Gastrocnemius medialis (tissue), 4 donors: ENCODE data around the gene UBIAD1.

Experiments used
- CTCF ChIP-seq, 5 experiments: fragments of 450-650 bp in 3 of 5; fragments of 200-600 bp in 2 of 5; sonication (generic) in 2 of 5; IDR thresholded peaks in 4 of 5; conservative IDR thresholded peaks in 1 of 5; 1 replicate in 4 of 5; 2 replicates in 1 of 5; pipeline ENCODE4 v1.5.1; 2016 to 2019; ENCODE audit warnings: antibody characterized with exemption in 5 of 5, mild to moderate bottlenecking in 3 of 5, moderate library complexity in 3 of 5
- POLR2A ChIP-seq, 2 donors: fragments of 450-650 bp; IDR thresholded peaks; one replicate each; pipeline ENCODE4 v1.6.1; 2017; ENCODE audit warnings: antibody characterized with exemption in 2 of 2, mild to moderate bottlenecking in 2 of 2, moderate library complexity in 2 of 2

- TF ChIP-seq CTCF (IDR thresholded peaks at IDR 0.05 in 4 of 5, conservative IDR thresholded peaks at IDR 0.05 in 1 of 5) (no peak), POLR2A (IDR thresholded peaks at IDR 0.05) (no peak)
These were observed 20.5 kb upstream of the UBIAD1 start for GRCh38 chr1:11252538-11252937.
